Muscle layer of colon (tissue), 2 donors: Measurements from ENCODE around the gene TIGIT.
"Not testable (repeated sequence)": the region's sequence is repeated elsewhere in the genome, so short reads cannot be mapped to it uniquely, and the experiment has no call there.

Experiments
- H3K27ac ChIP-seq: one replicate; pipeline ENCODE4 v1.7.0; 2013; ENCODE audit warnings: low read depth, mild to moderate bottlenecking, low read length, moderate library complexity
- H3K27me3 ChIP-seq, 2 donors: one replicate each; pipeline ENCODE4 v1.7.0; 2013; ENCODE audit warnings: low read length in 2 of 2, mild to moderate bottlenecking in 2 of 2; ENCODE audit not compliant: insufficient read depth in 2 of 2, control insufficient read depth in 1 of 2
- H3K36me3 ChIP-seq: one replicate; pipeline ENCODE4 v1.7.0; 2013; ENCODE audit warnings: mild to moderate bottlenecking, low read length; ENCODE audit not compliant: insufficient read depth
- H3K4me1 ChIP-seq: one replicate; pipeline ENCODE4 v1.7.0; 2013; ENCODE audit warnings: mild to moderate bottlenecking, low read length; ENCODE audit not compliant: insufficient read depth
- H3K4me3 ChIP-seq, 2 donors: one replicate each; pipeline ENCODE4 v1.7.0; 2013; ENCODE audit warnings: low read length in 2 of 2, low read depth in 1 of 2, mild to moderate bottlenecking in 1 of 2, moderate library complexity in 1 of 2
- H3K9ac ChIP-seq: one replicate; pipeline ENCODE4 v1.7.0; 2013; ENCODE audit warnings: low read length
- H3K9me3 ChIP-seq: one replicate; pipeline ENCODE4 v1.7.0; 2013; ENCODE audit warnings: mild to moderate bottlenecking, low read length
- donor health status: abdominal sarcoma.
- donor health status: Adenocarcinoma of cecum.

The TIGIT gene

GRCh38 chr3:114293838-114294535 is at the start of gene TIGIT:
Gene TIGIT (plus strand): TSS chr3:114294028. CDS start chr3:114294062, 34 bp downstream.
- no peaks in the 10 kb centered on the region for H3K9me3 ChIP-seq
- H3K27me3 ChIP-seq: no peaks in the 10 kb centered on the region
- H3K36me3 ChIP-seq: no peaks in the 10 kb centered on the region
- no peak within 1 kb of the TSS for H3K9ac ChIP-seq
- H3K27ac ChIP-seq: no peak within 1 kb of the TSS
- no peak within 1 kb of the TSS for H3K4me3 ChIP-seq
- H3K4me1 ChIP-seq: no peaks in the 10 kb centered on the region

- H3K36me3 ChIP-seq: no peaks in the 10 kb centered on the region
- no peak overlapping the region for H3K4me3 ChIP-seq
- H3K9ac ChIP-seq: no peak overlapping the region
- H3K27me3 ChIP-seq: no peaks in the 10 kb centered on the region
- no peaks in the 10 kb centered on the region for H3K4me1 ChIP-seq
- H3K9me3 ChIP-seq: no peaks in the 10 kb centered on the region
- no peak overlapping the region for H3K27ac ChIP-seq
Measured at GRCh38 chr3:114252954-114253353, 40.9 kb upstream of the TIGIT start.

GRCh38 chr3:114253505-114253904 is 40.3 kb upstream of the TIGIT start:
- no peak overlapping the region for H3K4me3 ChIP-seq
- H3K27me3 ChIP-seq: no peaks in the 10 kb centered on the region
- no peaks in the 10 kb centered on the region for H3K36me3 ChIP-seq
- no peak overlapping the region for H3K9ac ChIP-seq
- H3K4me1 ChIP-seq: no peaks in the 10 kb centered on the region
- no peak overlapping the region for H3K27ac ChIP-seq
- H3K9me3 ChIP-seq: no peaks in the 10 kb centered on the region

DNA sequence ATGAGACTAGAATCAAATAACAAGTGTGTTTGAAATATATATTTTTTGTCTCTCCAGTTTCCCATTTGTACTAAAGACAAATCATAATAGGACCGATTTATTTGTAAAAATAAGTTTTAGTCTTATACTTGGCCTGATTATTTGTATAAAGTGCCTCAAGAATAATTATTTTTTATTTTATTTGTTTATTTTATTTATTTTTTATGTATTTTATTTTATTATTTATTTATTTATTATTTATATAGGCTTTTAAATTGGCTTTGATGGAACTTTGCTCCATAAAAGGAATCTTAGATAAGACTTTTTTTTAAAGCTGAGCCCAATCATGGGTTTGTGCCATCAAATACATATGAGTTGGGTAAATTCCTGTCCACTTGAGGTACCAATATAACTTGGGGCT is 34.3 kb upstream of the TIGIT start:
- no peaks in the 10 kb centered on the region for H3K27me3 ChIP-seq
- no peaks in the 10 kb centered on the region for H3K9me3 ChIP-seq
- no peak overlapping the region for H3K27ac ChIP-seq
- H3K36me3 ChIP-seq: no peaks in the 10 kb centered on the region
- no peak overlapping the region for H3K9ac ChIP-seq
- no peak overlapping the region for H3K4me3 ChIP-seq
- no peaks in the 10 kb centered on the region for H3K4me1 ChIP-seq

GRCh38 chr3:114260152-114260551 is 33.7 kb upstream of the TIGIT start:
- no peaks in the 10 kb centered on the region for H3K9me3 ChIP-seq
- H3K27me3 ChIP-seq: no peaks in the 10 kb centered on the region
- no peaks in the 10 kb centered on the region for H3K4me1 ChIP-seq
- no peak overlapping the region for H3K27ac ChIP-seq
- H3K9ac ChIP-seq: no peak overlapping the region
- no peaks in the 10 kb centered on the region for H3K36me3 ChIP-seq
- no peak overlapping the region for H3K4me3 ChIP-seq

GRCh38 chr3:114270019-114270418 is 23.8 kb upstream of the TIGIT start:
- no peak overlapping the region for H3K4me3 ChIP-seq
- no peaks in the 10 kb centered on the region for H3K4me1 ChIP-seq

GRCh38 chr3:114272271-114272670 is 21.6 kb upstream of the TIGIT start:
- Histone ChIP-seq H3K27me3 (no peaks in the 10 kb centered on the region), H3K27ac (no peak overlapping the region), H3K4me3 (no peak overlapping the region), H3K36me3 (no peaks in the 10 kb centered on the region), H3K4me1 (no peaks in the 10 kb centered on the region), H3K9me3 (no peaks in the 10 kb centered on the region), H3K9ac (no peak overlapping the region)

More at GRCh38 chr3:114270019-114270418, 23.8 kb upstream of the TIGIT start:
- Histone ChIP-seq H3K27ac (no peak overlapping the region), H3K9ac (no peak overlapping the region), H3K9me3 (no peaks in the 10 kb centered on the region), H3K27me3 (no peaks in the 10 kb centered on the region), H3K36me3 (no peaks in the 10 kb centered on the region)

- no peaks in the 10 kb centered on the region for H3K4me1 ChIP-seq
- no peak overlapping the region for H3K4me3 ChIP-seq
- H3K36me3 ChIP-seq: no peaks in the 10 kb centered on the region
- H3K27ac ChIP-seq: no peak overlapping the region
- no peaks in the 10 kb centered on the region for H3K9me3 ChIP-seq
- no peaks in the 10 kb centered on the region for H3K27me3 ChIP-seq
- H3K9ac ChIP-seq: no peak overlapping the region
Measured at GRCh38 chr3:114274929-114275328, 18.9 kb upstream of the TIGIT start.

DNA sequence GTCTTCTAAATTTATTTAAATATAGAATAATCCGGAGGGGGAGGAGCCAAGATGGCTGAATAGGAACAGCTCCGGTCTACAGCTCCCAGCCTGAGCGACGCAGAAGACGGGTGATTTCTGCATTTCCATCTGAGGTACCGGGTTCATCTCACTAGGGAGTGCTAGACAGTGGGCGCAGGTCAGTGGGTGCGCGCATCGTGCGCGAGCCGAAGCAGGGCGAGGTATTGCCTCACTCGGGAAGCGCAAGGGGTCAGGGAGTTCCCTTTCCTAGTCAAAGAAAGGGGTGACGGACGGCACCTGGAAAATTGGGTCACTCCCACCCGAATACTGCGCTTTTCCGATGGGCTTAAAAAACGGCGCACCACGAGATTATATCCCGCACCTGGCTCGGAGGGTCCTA is 17.0 kb upstream of the TIGIT start:
- not testable (repeated sequence) for H3K36me3 ChIP-seq, H3K4me1 ChIP-seq, H3K4me3 ChIP-seq, H3K27ac ChIP-seq, H3K9ac ChIP-seq, H3K9me3 ChIP-seq, H3K27me3 ChIP-seq

- Histone ChIP-seq H3K27ac (no peak overlapping the region), H3K9ac (no peak overlapping the region), H3K36me3 (no peaks in the 10 kb centered on the region), H3K9me3 (no peaks in the 10 kb centered on the region), H3K4me3 (no peak overlapping the region), H3K27me3 (no peaks in the 10 kb centered on the region), H3K4me1 (no peaks in the 10 kb centered on the region)
Measured at GRCh38 chr3:114284644-114285043, 9.2 kb upstream of the TIGIT start.

- no peak overlapping the region for H3K9ac ChIP-seq
- no peaks in the 10 kb centered on the region for H3K27me3 ChIP-seq
- H3K9me3 ChIP-seq: no peaks in the 10 kb centered on the region
- no peak overlapping the region for H3K4me3 ChIP-seq
- no peaks in the 10 kb centered on the region for H3K4me1 ChIP-seq
- H3K27ac ChIP-seq: no peak overlapping the region
- H3K36me3 ChIP-seq: no peaks in the 10 kb centered on the region
Measured at GRCh38 chr3:114285648-114286230, 8.1 kb upstream of the TIGIT start.

DNA sequence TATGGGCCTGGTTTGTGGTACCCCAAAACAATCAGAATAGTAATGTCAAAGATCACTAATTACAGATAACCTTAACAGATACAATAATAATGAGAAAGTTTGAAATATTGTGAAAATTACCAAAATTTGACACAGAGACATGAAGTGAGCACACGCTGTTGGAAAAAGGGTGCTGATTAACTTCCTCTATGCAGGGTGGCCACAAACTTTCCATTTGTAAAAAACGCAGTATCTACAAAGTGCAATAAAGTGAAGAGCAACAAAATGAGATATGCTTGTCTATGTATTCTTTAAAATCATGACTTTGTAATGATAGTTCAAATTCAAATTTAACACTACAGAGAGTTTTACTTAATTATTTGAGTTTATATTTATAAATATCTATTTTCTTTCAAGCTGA is 7.6 kb upstream of the TIGIT start:
- H3K27ac ChIP-seq: no peak overlapping the region
- H3K36me3 ChIP-seq: no peaks in the 10 kb centered on the region
- H3K4me3 ChIP-seq: no peak overlapping the region
- H3K27me3 ChIP-seq: no peaks in the 10 kb centered on the region
- no peaks in the 10 kb centered on the region for H3K9me3 ChIP-seq
- H3K4me1 ChIP-seq: no peaks in the 10 kb centered on the region
- no peak overlapping the region for H3K9ac ChIP-seq
